Neural progenitor cell (in vitro differentiated cells): ENCODE measurements around the gene DAPK2. TPM values are rescaled to one million over a fixed set of nuclear protein-coding genes. Genes with fewer than 3 reads are reported as not detected.

ENCODE experiments used
- DNase-seq: peaks from one replicate; pipeline ENCODE4 v3.0.0-alpha.2; 2016; ENCODE audit warnings: low spot score
- H2AFZ ChIP-seq: fragments of 200-600 bp; sonication (generic); replicated peaks from 2 replicates; pipeline ENCODE4 v1.6.1; 2016; ENCODE audit warnings: antibody characterized with exemption
- H3F3A ChIP-seq: fragments of 200-600 bp; sonication (generic); 2 replicates; pipeline ENCODE4 v1.6.1; 2016; ENCODE audit warnings: antibody characterized with exemption, low read depth
- H3K27ac ChIP-seq: fragments of 200-600 bp; sonication (generic); 2 replicates; pipeline ENCODE4 v1.5.1; 2016; ENCODE audit warnings: mild to moderate bottlenecking
- H3K27me3 ChIP-seq: fragments of 200-600 bp; sonication (generic); 2 replicates; pipeline ENCODE4 v1.6.1; 2016; ENCODE audit warnings: mild to moderate bottlenecking, moderate library complexity
- H3K36me3 ChIP-seq: fragments of 200-600 bp; sonication (generic); 2 replicates; pipeline ENCODE4 v1.5.1; 2016
- H3K4me1 ChIP-seq: fragments of 200-600 bp; sonication (generic); 2 replicates; pipeline ENCODE4 v1.6.1; 2016; ENCODE audit warnings: mixed run types
- H3K4me2 ChIP-seq: fragments of 200-600 bp; sonication (generic); 2 replicates; pipeline ENCODE4 v1.6.1; 2016
- H3K4me3 ChIP-seq: fragments of 200-600 bp; sonication (generic); 2 replicates; pipeline ENCODE4 v1.5.1; 2016
- H3K79me2 ChIP-seq: fragments of 200-600 bp; sonication (generic); 2 replicates; pipeline ENCODE4 v1.6.1; 2016; ENCODE audit warnings: low read depth
- H3K9ac ChIP-seq: fragments of 200-600 bp; sonication (generic); 2 replicates; pipeline ENCODE4 v1.6.1; 2016
- H3K9me3 ChIP-seq: fragments of 200-600 bp; sonication (generic); 2 replicates; pipeline ENCODE4 v1.5.1; 2016; ENCODE audit warnings: low read depth
- H4K20me1 ChIP-seq: fragments of 200-600 bp; sonication (generic); 2 replicates; pipeline ENCODE4 v1.6.1; 2016; ENCODE audit warnings: low read depth
- H3K27ac Mint-ChIP-seq: 3 replicates; pipeline ENCODE4 v1.8.0; 2021; ENCODE audit warnings: mixed read lengths
- H3K27me3 Mint-ChIP-seq: 2 replicates; pipeline ENCODE4 v1.8.0; 2022; ENCODE audit warnings: low read depth, mild to moderate bottlenecking, inconsistent platforms, moderate library complexity, mixed read lengths; ENCODE audit not compliant: insufficient read depth
- H3K36me3 Mint-ChIP-seq: 3 replicates; pipeline ENCODE4 v1.8.0; 2021; ENCODE audit warnings: mixed read lengths
- H3K4me1 Mint-ChIP-seq: 3 replicates; pipeline ENCODE4 v1.8.0; 2021; ENCODE audit warnings: mixed read lengths
- H3K4me3 Mint-ChIP-seq: 3 replicates; pipeline ENCODE4 v1.8.0; 2021; ENCODE audit warnings: mild to moderate bottlenecking, moderate library complexity, mixed read lengths
- H3K9me3 Mint-ChIP-seq: 3 replicates; pipeline ENCODE4 v1.8.0; 2020; ENCODE audit warnings: mixed read lengths
- EZH2 ChIP-seq: fragments of 200-600 bp; sonication (generic); IDR thresholded peaks from 2 replicates; pipeline ENCODE4 v1.6.1; 2017; ENCODE audit warnings: antibody characterized with exemption, mild to moderate bottlenecking, moderate library complexity
- EZH2phosphoT487 ChIP-seq: fragments of 200-600 bp; sonication (generic); IDR thresholded peaks from 2 replicates; pipeline ENCODE4 v1.6.1; 2017; ENCODE audit warnings: antibody characterized with exemption
- total RNA-seq: library from RNA; depleted of rRNA; stranded (reverse); fragments of >200 nt; gene quantifications from 2 replicates; pipeline ENCODE4 v1.2.3, GENCODE V29; 2015; ENCODE audit warnings: low replicate concordance
- TF ChIP-seq, protein P1 (sequence below): fragments of 200-600 bp; sonication (generic); IDR thresholded peaks from 2 replicates; pipeline ENCODE4 v1.5.1; 2017; ENCODE audit warnings: antibody characterized with exemption, mild to moderate bottlenecking

DAPK2 gene
- total RNA-seq, 1 donor from 2014 or later: 5.4 TPM

DNA sequence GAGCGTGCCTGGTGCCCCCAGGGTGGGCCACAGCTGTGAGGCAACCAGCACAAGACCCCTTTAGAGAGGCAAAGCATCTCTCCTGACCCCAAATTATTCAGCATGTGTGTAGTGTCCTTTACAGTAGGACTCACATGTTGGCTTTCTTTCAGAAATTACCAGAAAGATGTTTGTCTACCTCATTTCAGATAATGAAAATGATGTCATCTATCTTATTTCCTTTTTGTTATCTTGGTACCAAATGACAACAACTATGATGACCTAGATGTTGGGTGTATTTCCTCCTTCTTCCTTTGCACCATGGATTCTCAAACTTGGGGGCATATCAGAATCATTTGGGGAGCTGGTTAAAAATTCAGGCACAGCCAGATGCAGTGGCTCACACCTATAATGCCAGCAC, 50.5 kb downstream of the DAPK2 start:
- H3K4me3 ChIP-seq: no peak overlapping the region
- no peak overlapping the region for H3K4me3 Mint-ChIP-seq
- H3K4me1 Mint-ChIP-seq: peaks cover 21% of the 10 kb centered on the region
- H3K27me3 ChIP-seq: no peaks in the 10 kb centered on the region
- H3K27ac ChIP-seq: no peak overlapping the region
- no peaks in the 10 kb centered on the region for H3K36me3 Mint-ChIP-seq
- no peaks in the 10 kb centered on the region for H3K4me1 ChIP-seq
- TF ChIP-seq, protein P1, sequence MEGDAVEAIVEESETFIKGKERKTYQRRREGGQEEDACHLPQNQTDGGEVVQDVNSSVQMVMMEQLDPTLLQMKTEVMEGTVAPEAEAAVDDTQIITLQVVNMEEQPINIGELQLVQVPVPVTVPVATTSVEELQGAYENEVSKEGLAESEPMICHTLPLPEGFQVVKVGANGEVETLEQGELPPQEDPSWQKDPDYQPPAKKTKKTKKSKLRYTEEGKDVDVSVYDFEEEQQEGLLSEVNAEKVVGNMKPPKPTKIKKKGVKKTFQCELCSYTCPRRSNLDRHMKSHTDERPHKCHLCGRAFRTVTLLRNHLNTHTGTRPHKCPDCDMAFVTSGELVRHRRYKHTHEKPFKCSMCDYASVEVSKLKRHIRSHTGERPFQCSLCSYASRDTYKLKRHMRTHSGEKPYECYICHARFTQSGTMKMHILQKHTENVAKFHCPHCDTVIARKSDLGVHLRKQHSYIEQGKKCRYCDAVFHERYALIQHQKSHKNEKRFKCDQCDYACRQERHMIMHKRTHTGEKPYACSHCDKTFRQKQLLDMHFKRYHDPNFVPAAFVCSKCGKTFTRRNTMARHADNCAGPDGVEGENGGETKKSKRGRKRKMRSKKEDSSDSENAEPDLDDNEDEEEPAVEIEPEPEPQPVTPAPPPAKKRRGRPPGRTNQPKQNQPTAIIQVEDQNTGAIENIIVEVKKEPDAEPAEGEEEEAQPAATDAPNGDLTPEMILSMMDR: no peak
- TF ChIP-seq EZH2phosphoT487: no peak
- no peak for TF ChIP-seq EZH2
- no peaks in the 10 kb centered on the region for H3K9me3 Mint-ChIP-seq
- no peaks in the 10 kb centered on the region for H4K20me1 ChIP-seq
- no peak for DNase-seq
- peaks cover 4% of the 10 kb centered on the region for H3K27me3 Mint-ChIP-seq
- H3K9me3 ChIP-seq: no peaks in the 10 kb centered on the region
- no peak overlapping the region for H3K27ac Mint-ChIP-seq
- H3K4me2 ChIP-seq: no peak overlapping the region
- no peak overlapping the region for H2AFZ ChIP-seq
- H3K79me2 ChIP-seq: no peaks in the 10 kb centered on the region
- no peak overlapping the region for H3K9ac ChIP-seq
- no peaks in the 10 kb centered on the region for H3K36me3 ChIP-seq
- H3F3A ChIP-seq: no peaks in the 10 kb centered on the region

DNA sequence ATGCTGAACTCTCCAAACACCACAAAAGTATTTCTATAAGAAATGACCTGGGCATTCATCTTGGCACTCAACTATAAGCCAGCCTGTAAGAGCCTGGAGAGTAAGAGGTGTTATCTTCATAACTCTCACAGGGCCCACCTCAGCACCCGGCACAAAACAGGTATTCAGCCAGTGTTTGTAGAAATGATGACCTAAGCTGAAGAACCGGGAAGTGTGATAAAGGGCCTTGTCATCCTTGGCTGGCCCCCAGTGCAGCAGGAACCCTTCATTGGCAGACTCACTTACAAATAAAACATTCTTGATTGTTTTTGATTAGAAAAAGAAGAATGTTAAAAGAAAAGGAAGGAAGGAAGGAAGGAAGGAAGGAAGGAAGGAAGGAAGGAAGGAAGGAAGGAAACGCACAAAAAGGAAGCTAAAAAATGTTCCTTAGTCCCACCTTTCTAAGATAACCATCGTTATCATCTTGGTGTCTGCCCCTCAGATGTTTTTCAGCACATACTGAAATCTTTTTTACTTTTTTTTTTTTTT, 52.1 kb downstream of the DAPK2 start:
- DNase-seq: no peak
- Histone ChIP-seq H3K4me2 (no peak overlapping the region), H3K4me1 (no peaks in the 10 kb centered on the region), H3F3A (no peaks in the 10 kb centered on the region), H3K9me3 (no peaks in the 10 kb centered on the region), H3K27ac (no peak overlapping the region), H2AFZ (no peak overlapping the region), H3K36me3 (no peaks in the 10 kb centered on the region), H3K27me3 (no peaks in the 10 kb centered on the region), H3K4me3 (no peak overlapping the region), H3K79me2 (no peaks in the 10 kb centered on the region), H4K20me1 (no peaks in the 10 kb centered on the region), H3K9ac (no peak overlapping the region)
- Mint-ChIP-seq H3K36me3 (no peaks in the 10 kb centered on the region), H3K4me1 (peaks cover 12% of the 10 kb centered on the region), H3K27me3 (peaks cover 4% of the 10 kb centered on the region), H3K27ac (no peak overlapping the region), H3K9me3 (no peaks in the 10 kb centered on the region), H3K4me3 (no peak overlapping the region)
- TF ChIP-seq, protein P1: no peak
- TF ChIP-seq EZH2phosphoT487 (no peak), EZH2 (no peak)

DNA sequence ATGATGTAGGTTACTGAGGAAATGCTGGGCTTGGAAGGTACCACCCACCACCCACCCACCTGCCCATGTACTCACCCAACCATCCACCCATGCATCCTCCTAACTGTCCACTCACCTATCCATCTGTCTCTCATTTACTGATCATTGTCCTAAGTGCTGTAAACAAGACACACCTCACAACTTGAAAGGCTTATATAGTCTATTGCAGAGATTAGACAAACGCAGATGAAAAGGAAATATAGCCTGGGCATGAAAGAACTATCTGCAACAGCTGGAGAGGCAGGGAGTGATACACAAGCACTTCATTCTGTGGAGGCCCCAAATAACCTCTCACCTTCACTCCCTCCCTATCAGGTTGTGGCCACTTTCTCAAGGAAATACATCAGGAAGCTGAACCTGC, 54.0 kb downstream of the DAPK2 start:
- Histone ChIP-seq H3K79me2 (no peaks in the 10 kb centered on the region), H3K9me3 (no peaks in the 10 kb centered on the region), H3K27ac (no peak overlapping the region), H3F3A (no peaks in the 10 kb centered on the region), H3K4me2 (no peak overlapping the region), H3K27me3 (no peaks in the 10 kb centered on the region), H4K20me1 (no peaks in the 10 kb centered on the region), H3K4me3 (no peak overlapping the region), H3K4me1 (no peaks in the 10 kb centered on the region), H2AFZ (no peak overlapping the region), H3K9ac (no peak overlapping the region), H3K36me3 (no peaks in the 10 kb centered on the region)
- H3K9me3 Mint-ChIP-seq: no peaks in the 10 kb centered on the region
- no peak overlapping the region for H3K4me3 Mint-ChIP-seq
- H3K36me3 Mint-ChIP-seq: no peaks in the 10 kb centered on the region
- no peak for DNase-seq
- no peak for TF ChIP-seq EZH2
- TF ChIP-seq EZH2phosphoT487: no peak
- peak overlapping the region; percentile 25 for H3K27ac Mint-ChIP-seq
- H3K4me1 Mint-ChIP-seq: peaks cover 6% of the 10 kb centered on the region
- H3K27me3 Mint-ChIP-seq: peaks cover 4% of the 10 kb centered on the region

DNA sequence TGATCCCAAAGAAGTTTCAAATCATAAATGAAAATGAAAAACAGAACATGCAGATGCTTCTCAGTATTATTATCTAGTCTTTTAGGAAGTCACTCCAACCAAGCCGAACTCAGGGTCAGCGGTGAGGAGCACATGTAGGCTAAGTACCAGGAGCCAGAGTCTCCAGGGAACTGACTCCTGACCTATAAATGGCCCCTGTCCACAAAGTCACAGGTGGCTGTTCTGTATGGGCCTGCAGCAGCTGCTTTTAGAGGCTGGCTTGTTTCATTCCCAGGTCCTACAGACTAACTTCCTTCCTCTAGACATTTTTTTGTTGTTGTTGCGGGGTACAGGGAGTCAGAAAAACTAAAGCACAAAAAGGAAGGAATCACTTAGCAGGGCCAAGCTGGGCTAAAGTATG, 54.6 kb downstream of the DAPK2 start:
- Histone ChIP-seq H3F3A (no peaks in the 10 kb centered on the region), H3K79me2 (no peaks in the 10 kb centered on the region), H3K9ac (no peak overlapping the region), H3K9me3 (no peaks in the 10 kb centered on the region), H4K20me1 (no peaks in the 10 kb centered on the region), H2AFZ (no peak overlapping the region), H3K4me2 (no peak overlapping the region), H3K27ac (no peak overlapping the region), H3K4me1 (no peaks in the 10 kb centered on the region), H3K27me3 (no peaks in the 10 kb centered on the region), H3K4me3 (no peak overlapping the region), H3K36me3 (no peaks in the 10 kb centered on the region)
- Mint-ChIP-seq H3K9me3 (no peaks in the 10 kb centered on the region), H3K36me3 (no peaks in the 10 kb centered on the region), H3K27me3 (peaks cover 4% of the 10 kb centered on the region), H3K27ac (no peak overlapping the region), H3K4me1 (peaks cover 11% of the 10 kb centered on the region), H3K4me3 (no peak overlapping the region)
- no peak for DNase-seq
- TF ChIP-seq, protein P1: no peak
- TF ChIP-seq EZH2: no peak
- no peak for TF ChIP-seq EZH2phosphoT487
